Measurements from ENCODE around the gene PIAS2. TPM values are rescaled to one million over a fixed set of nuclear protein-coding genes. Genes with fewer than 3 reads are reported as not detected.

PIAS2 gene
- total RNA-seq, 3 donors from 2014 or later (not counting 1 experiment from before 2014, with no cell fraction given): 48.9 to 55.9 (median 50.0) TPM

- Histone ChIP-seq H3K9me3 (ENCODE audit: control insufficient read depth, insufficient read depth, low read length) (no peaks in the 10 kb centered on the region), H3K4me1 (ENCODE audit: control insufficient read depth, insufficient read depth, low read length) (no peaks in the 10 kb centered on the region), H3K27ac (ENCODE audit: low read length) (no peak overlapping the region), H3K27me3 (ENCODE audit: control insufficient read depth, insufficient read depth, low read length) (no peaks in the 10 kb centered on the region), H3K4me3 (ENCODE audit: low read length) (no peak overlapping the region), H3K36me3 (ENCODE audit: control insufficient read depth, insufficient read depth, low read length) (peaks cover 7% of the 10 kb centered on the region)
- no peak overlapping the region for H3K27ac Mint-ChIP-seq
- DNase-seq (no peak), ATAC-seq (no peak)
- H3K4me1 Mint-ChIP-seq: peaks cover 35 to 42% of the 10 kb centered on the region in 2 donors
- peaks cover 18% of the 10 kb centered on the region for H3K36me3 Mint-ChIP-seq
- WGBS (ENCODE audit: insufficient coverage): 84% methylated on average over 2 of the region's 2 CpGs
- intact Hi-C loops (cut with micrococcal nuclease): no loop called here
- no peaks in the 10 kb centered on the region for H3K9me3 Mint-ChIP-seq
- TF ChIP-seq CTCF (IDR thresholded peaks at IDR 0.05): no peak
- H3K4me3 Mint-ChIP-seq: no peak overlapping the region
- H3K27me3 Mint-ChIP-seq (ENCODE audit: low read depth in 2 of 2): no peaks in the 10 kb centered on the region
Measured at GRCh38 chr18:46859855-46860254, 57.5 kb downstream of the PIAS2 start.

GRCh38 chr18:46858290-46858689 lies 59.0 kb downstream of the PIAS2 start:
- ATAC-seq: no peak

DNA sequence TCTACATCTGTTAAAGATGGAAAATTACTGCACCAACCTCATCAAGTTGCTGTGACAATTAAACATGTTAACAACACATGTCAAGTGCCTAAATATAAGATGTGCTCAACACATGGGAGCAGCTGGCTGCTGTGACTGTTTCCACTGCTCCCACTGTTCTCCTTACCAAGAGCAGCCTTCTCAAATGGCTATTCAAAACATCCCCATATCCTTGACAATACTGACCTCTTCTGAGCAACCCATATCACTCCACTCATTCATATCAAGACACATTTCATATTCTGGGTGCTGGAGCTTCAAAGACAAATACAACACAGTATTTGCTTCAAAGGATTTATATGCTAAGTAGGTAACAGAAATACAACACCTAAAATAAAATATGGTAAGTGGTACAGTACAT lies 60.3 kb downstream of the PIAS2 start:
- Histone ChIP-seq H3K4me3 (ENCODE audit: low read length) (no peak overlapping the region), H3K4me1 (ENCODE audit: control insufficient read depth, insufficient read depth, low read length) (no peaks in the 10 kb centered on the region), H3K27me3 (ENCODE audit: control insufficient read depth, insufficient read depth, low read length) (no peaks in the 10 kb centered on the region), H3K9me3 (ENCODE audit: control insufficient read depth, insufficient read depth, low read length) (no peaks in the 10 kb centered on the region), H3K27ac (ENCODE audit: low read length) (no peak overlapping the region), H3K36me3 (ENCODE audit: control insufficient read depth, insufficient read depth, low read length) (peaks cover 6% of the 10 kb centered on the region)
- ATAC-seq (no peak), DNase-seq (no peak)
- Mint-ChIP-seq H3K36me3 (peaks cover 22% of the 10 kb centered on the region), H3K4me3 (no peak overlapping the region), H3K9me3 (no peaks in the 10 kb centered on the region), H3K4me1 (peaks cover 40 to 43% of the 10 kb centered on the region in 2 donors), H3K27ac (no peak overlapping the region), H3K27me3 (ENCODE audit: low read depth in 2 of 2) (no peaks in the 10 kb centered on the region)
- intact Hi-C loops (cut with micrococcal nuclease): no loop called here
- no peak for TF ChIP-seq CTCF (IDR thresholded peaks at IDR 0.05)

More at GRCh38 chr18:46858290-46858689, 59.0 kb downstream of the PIAS2 start:
- Histone ChIP-seq H3K4me3 (ENCODE audit: low read length) (no peak overlapping the region), H3K9me3 (ENCODE audit: control insufficient read depth, insufficient read depth, low read length) (no peaks in the 10 kb centered on the region), H3K4me1 (ENCODE audit: control insufficient read depth, insufficient read depth, low read length) (no peaks in the 10 kb centered on the region), H3K36me3 (ENCODE audit: control insufficient read depth, insufficient read depth, low read length) (peaks cover 6% of the 10 kb centered on the region), H3K27me3 (ENCODE audit: control insufficient read depth, insufficient read depth, low read length) (no peaks in the 10 kb centered on the region), H3K27ac (ENCODE audit: low read length) (no peak overlapping the region)
- no peak for DNase-seq
- WGBS (ENCODE audit: insufficient coverage): 99% methylated on average over 4 of the region's 4 CpGs
- H3K4me1 Mint-ChIP-seq: peaks cover 35 to 43% of the 10 kb centered on the region in 2 donors
- no peaks in the 10 kb centered on the region for H3K27me3 Mint-ChIP-seq (ENCODE audit: low read depth in 2 of 2)
- H3K36me3 Mint-ChIP-seq: peaks cover 22% of the 10 kb centered on the region
- no peak overlapping the region for H3K27ac Mint-ChIP-seq
- TF ChIP-seq CTCF (IDR thresholded peaks at IDR 0.05): no peak
- no peaks in the 10 kb centered on the region for H3K9me3 Mint-ChIP-seq
- intact Hi-C loops (cut with micrococcal nuclease): no loop called here
- no peak overlapping the region for H3K4me3 Mint-ChIP-seq

DNA sequence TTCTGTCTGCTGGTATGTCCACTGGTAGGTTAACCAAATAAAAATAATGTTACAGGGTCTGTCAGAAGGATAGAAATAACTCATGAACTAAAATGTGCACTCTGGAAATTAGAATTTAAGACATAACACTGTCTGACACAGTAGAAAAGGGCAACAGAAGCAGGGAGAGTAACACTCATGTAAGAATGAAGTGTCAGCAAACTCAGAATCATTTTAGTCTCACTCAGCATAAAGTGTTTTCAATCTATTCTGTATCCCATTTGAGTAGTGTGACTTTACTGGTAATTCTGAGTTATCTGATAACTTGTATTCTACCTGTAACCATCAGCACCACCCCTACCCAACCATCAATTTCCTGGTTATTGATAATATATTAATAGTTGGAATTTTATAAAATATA lies 68.3 kb downstream of the PIAS2 start:
- no peak overlapping the region for H3K27ac Mint-ChIP-seq
- TF ChIP-seq CTCF (IDR thresholded peaks at IDR 0.05): no peak
- DNase-seq (no peak), ATAC-seq (no peak)
- intact Hi-C loops (cut with micrococcal nuclease): no loop called here
- no peaks in the 10 kb centered on the region for H3K36me3 Mint-ChIP-seq
- no peaks in the 10 kb centered on the region for H3K9me3 Mint-ChIP-seq
- H3K27me3 ChIP-seq (ENCODE audit: control insufficient read depth, insufficient read depth, low read length): no peaks in the 10 kb centered on the region
- H3K4me3 Mint-ChIP-seq: no peak overlapping the region
- H3K4me3 ChIP-seq (ENCODE audit: low read length): no peak overlapping the region
- H3K36me3 ChIP-seq (ENCODE audit: control insufficient read depth, insufficient read depth, low read length): peaks cover 5% of the 10 kb centered on the region
- H3K9me3 ChIP-seq (ENCODE audit: control insufficient read depth, insufficient read depth, low read length): no peaks in the 10 kb centered on the region
- no peak overlapping the region for H3K27ac ChIP-seq (ENCODE audit: low read length)
- H3K4me1 ChIP-seq (ENCODE audit: control insufficient read depth, insufficient read depth, low read length): no peaks in the 10 kb centered on the region
- peaks cover 0 to 12% of the 10 kb centered on the region in 2 donors for H3K4me1 Mint-ChIP-seq
- no peaks in the 10 kb centered on the region for H3K27me3 Mint-ChIP-seq (ENCODE audit: low read depth in 2 of 2)

All from natural killer cell (primary cell).